CD14-positive monocyte (primary cell): ENCODE measurements around the gene IGF2BP2. TPM values are rescaled to one million over a fixed set of nuclear protein-coding genes. Genes with fewer than 3 reads are reported as not detected.
"Not testable (repeated sequence)": the region's sequence is repeated elsewhere in the genome, so short reads cannot be mapped to it uniquely, and the experiment has no call there.

Source experiments
- DNase-seq, 3 donors: peaks; one replicate each; pipeline ENCODE4 v3.0.0-alpha.2; 2011 to 2022
- H2AFZ ChIP-seq: 2 replicates; pipeline ENCODE4 v1.6.0; 2012; ENCODE audit warnings: mild to moderate bottlenecking, low read depth, low read length, inconsistent platforms; ENCODE audit not compliant: insufficient read depth, poor library complexity, severe bottlenecking
- H3K27ac ChIP-seq, 2 donors: 1 replicate in 1 of 2; 2 replicates in 1 of 2; pipeline ENCODE4 v1.5.1; 2012 to 2013; ENCODE audit warnings: low read length in 2 of 2, control low read depth in 1 of 2, inconsistent platforms in 1 of 2, low read depth in 1 of 2, mild to moderate bottlenecking in 1 of 2
- H3K27me3 ChIP-seq, 2 donors: one replicate each; pipeline versions ENCODE4 v1.6.0 to v1.6.1; 2011 to 2013; ENCODE audit warnings: low read length in 2 of 2; ENCODE audit not compliant: control insufficient read depth in 2 of 2, insufficient read depth in 2 of 2
- H3K36me3 ChIP-seq, 2 donors: replicated peaks in 1 of 2; 1 replicate in 1 of 2; 2 replicates in 1 of 2; pipeline versions ENCODE4 v1.5.1 to v1.6.1; 2012 to 2013; ENCODE audit warnings: low read length in 2 of 2, control low read depth in 1 of 2, inconsistent platforms in 1 of 2, mild to moderate bottlenecking in 1 of 2; ENCODE audit not compliant: insufficient read depth in 2 of 2, control insufficient read depth in 1 of 2
- H3K4me1 ChIP-seq, 2 donors: 1 replicate in 1 of 2; 2 replicates in 1 of 2; pipeline versions ENCODE4 v1.5.1 to v1.6.1; 2012 to 2013; ENCODE audit warnings: low read length in 2 of 2, control low read depth in 1 of 2, inconsistent platforms in 1 of 2, mild to moderate bottlenecking in 1 of 2, moderate library complexity in 1 of 2; ENCODE audit not compliant: insufficient read depth in 2 of 2, control insufficient read depth in 1 of 2
- H3K4me2 ChIP-seq: replicated peaks from 2 replicates; pipeline ENCODE3; 2012; ENCODE audit warnings: low read length, moderate library complexity, mild to moderate bottlenecking; ENCODE audit not compliant: poor library complexity, severe bottlenecking; ENCODE audit errors: extremely low read depth
- H3K4me3 ChIP-seq, 3 experiments: fragments of 200-600 bp in 1 of 3; sonication (generic) in 1 of 3; replicated peaks in 1 of 3; 1 replicate in 2 of 3; 2 replicates in 1 of 3; pipeline ENCODE4 v1.5.1; 2011 to 2013; ENCODE audit warnings: low read length in 3 of 3, mild to moderate bottlenecking in 3 of 3, control low read depth in 2 of 3, low read depth in 2 of 3, inconsistent platforms in 1 of 3, moderate library complexity in 1 of 3
- H3K79me2 ChIP-seq: 2 replicates; pipeline ENCODE4 v1.6.0; 2012; ENCODE audit warnings: mild to moderate bottlenecking, control low read depth, inconsistent platforms, low read length, moderate library complexity; ENCODE audit not compliant: insufficient read depth
- H3K9ac ChIP-seq: 2 replicates; pipeline ENCODE4 v1.6.0; 2017; ENCODE audit warnings: low read length, mild to moderate bottlenecking; ENCODE audit not compliant: insufficient read depth, poor library complexity, severe bottlenecking
- H3K9me3 ChIP-seq, 2 donors: replicated peaks in 1 of 2; 1 replicate in 1 of 2; 2 replicates in 1 of 2; pipeline versions ENCODE4 v1.5.1 to v1.6.1; 2012 to 2013; ENCODE audit warnings: low read length in 2 of 2, control low read depth in 1 of 2; ENCODE audit not compliant: control insufficient read depth in 1 of 2, insufficient read depth in 1 of 2
- H4K20me1 ChIP-seq: 2 replicates; pipeline ENCODE4 v1.6.0; 2012; ENCODE audit warnings: mild to moderate bottlenecking, low read length, control low read depth, moderate library complexity; ENCODE audit not compliant: insufficient read depth
- H3K27ac Mint-ChIP-seq, 7 donors: one replicate each; pipeline ENCODE4 v1.8.0; 2020; ENCODE audit warnings: mild to moderate bottlenecking in 7 of 7, mixed read lengths in 7 of 7, moderate library complexity in 6 of 7, inconsistent platforms in 2 of 7
- H3K27me3 Mint-ChIP-seq, 3 donors: one replicate each; pipeline ENCODE4 v1.8.0; 2021 to 2022; ENCODE audit warnings: low read depth in 3 of 3, mild to moderate bottlenecking in 3 of 3, mixed read lengths in 3 of 3, moderate library complexity in 3 of 3, inconsistent platforms in 1 of 3
- H3K36me3 Mint-ChIP-seq, 2 donors: one replicate each; pipeline ENCODE4 v1.8.0; 2020; ENCODE audit warnings: mixed read lengths in 2 of 2, inconsistent platforms in 1 of 2, mild to moderate bottlenecking in 1 of 2
- H3K4me1 Mint-ChIP-seq: one replicate; pipeline ENCODE4 v1.8.0; 2020; ENCODE audit warnings: mild to moderate bottlenecking, mixed read lengths
- H3K4me3 Mint-ChIP-seq, 2 donors: one replicate each; pipeline ENCODE4 v1.8.0; 2020; ENCODE audit warnings: mild to moderate bottlenecking in 2 of 2, mixed read lengths in 2 of 2, moderate library complexity in 1 of 2
- H3K9me3 Mint-ChIP-seq, 7 donors: one replicate each; pipeline ENCODE4 v1.8.0; 2020 to 2022; ENCODE audit warnings: mixed read lengths in 7 of 7, mild to moderate bottlenecking in 6 of 7, moderate library complexity in 6 of 7, inconsistent platforms in 2 of 7
- WGBS: methylation state at CpG from one replicate; pipeline ENCODE4 v1.1.5; 2013; ENCODE audit warnings: missing lambda C conversion rate; ENCODE audit not compliant: insufficient coverage; 5-methylcytosine and 5-hydroxymethylcytosine counted together
- intact Hi-C, 2 donors: fragments of 100-400 bp; cut with micrococcal nuclease; formaldehyde crosslinking; loops; one replicate each; pipeline versions ENCODE4 v1.15.0 to v1.15.1; 2023
- polyA plus RNA-seq, 3 donors: library from polyadenylated mRNA; depleted of rRNA in 1 of 3; unstranded in 2 of 3; stranded (reverse) in 1 of 3; fragments of 300-500 nt in 2 of 3; fragments of >200 nt in 1 of 3; fragmentation: Illumina TruSeq in 2 of 3; gene quantifications; 1 replicate in 2 of 3; 2 replicates in 1 of 3; pipeline ENCODE4 v1.2.3, GENCODE V29; 2012 to 2021
- TF ChIP-seq, protein P1 (sequence below): fragments of 200-600 bp; IDR thresholded peaks from one replicate; pipeline ENCODE4 v1.8.0; 2022; ENCODE audit warnings: antibody characterized with exemption, mild to moderate bottlenecking

IGF2BP2 gene
- polyA plus RNA-seq, 3 donors, result 0.78 to 2.8 (median 1.00) TPM

GRCh38 chr3:185842241-185842640 lies 17.4 kb upstream of the IGF2BP2 start:
- Mint-ChIP-seq H3K27me3 (peaks cover 5 to 7% (median 5%) of the 10 kb centered on the region in 3 donors), H3K9me3 (peaks cover 0 to 3% (median 0%) of the 10 kb centered on the region in 7 donors), H3K36me3 (no peaks in the 10 kb centered on the region), H3K4me3 (no peak overlapping the region), H3K27ac (no peak overlapping the region), H3K4me1 (no peaks in the 10 kb centered on the region)
- H3K4me3 ChIP-seq, result no peak overlapping the region
- H3K27ac ChIP-seq, result no peak overlapping the region
- H3K79me2 ChIP-seq, result no peaks in the 10 kb centered on the region
- no peaks in the 10 kb centered on the region for H4K20me1 ChIP-seq
- no peaks in the 10 kb centered on the region for H3K27me3 ChIP-seq
- H3K4me1 ChIP-seq, result no peaks in the 10 kb centered on the region
- DNase-seq, result no peak
- no peak overlapping the region for H2AFZ ChIP-seq
- H3K4me2 ChIP-seq, result no peak overlapping the region
- TF ChIP-seq, protein P1, sequence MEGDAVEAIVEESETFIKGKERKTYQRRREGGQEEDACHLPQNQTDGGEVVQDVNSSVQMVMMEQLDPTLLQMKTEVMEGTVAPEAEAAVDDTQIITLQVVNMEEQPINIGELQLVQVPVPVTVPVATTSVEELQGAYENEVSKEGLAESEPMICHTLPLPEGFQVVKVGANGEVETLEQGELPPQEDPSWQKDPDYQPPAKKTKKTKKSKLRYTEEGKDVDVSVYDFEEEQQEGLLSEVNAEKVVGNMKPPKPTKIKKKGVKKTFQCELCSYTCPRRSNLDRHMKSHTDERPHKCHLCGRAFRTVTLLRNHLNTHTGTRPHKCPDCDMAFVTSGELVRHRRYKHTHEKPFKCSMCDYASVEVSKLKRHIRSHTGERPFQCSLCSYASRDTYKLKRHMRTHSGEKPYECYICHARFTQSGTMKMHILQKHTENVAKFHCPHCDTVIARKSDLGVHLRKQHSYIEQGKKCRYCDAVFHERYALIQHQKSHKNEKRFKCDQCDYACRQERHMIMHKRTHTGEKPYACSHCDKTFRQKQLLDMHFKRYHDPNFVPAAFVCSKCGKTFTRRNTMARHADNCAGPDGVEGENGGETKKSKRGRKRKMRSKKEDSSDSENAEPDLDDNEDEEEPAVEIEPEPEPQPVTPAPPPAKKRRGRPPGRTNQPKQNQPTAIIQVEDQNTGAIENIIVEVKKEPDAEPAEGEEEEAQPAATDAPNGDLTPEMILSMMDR, result no peak
- no peaks in the 10 kb centered on the region for H3K36me3 ChIP-seq
- no peak overlapping the region for H3K9ac ChIP-seq
- 96% methylated on average over 3 of the region's 4 CpGs for WGBS
- intact Hi-C loops, result no loop called here
- no peaks in the 10 kb centered on the region for H3K9me3 ChIP-seq

- H4K20me1 ChIP-seq, intact Hi-C loops, H3K27me3 ChIP-seq, H3K4me1 Mint-ChIP-seq, H3K36me3 ChIP-seq, H3K9me3 ChIP-seq, DNase-seq, H3K4me2 ChIP-seq, H3K9me3 Mint-ChIP-seq, H2AFZ ChIP-seq, H3K4me1 ChIP-seq, H3K9ac ChIP-seq, H3K36me3 Mint-ChIP-seq, H3K27ac Mint-ChIP-seq, H3K79me2 ChIP-seq, H3K4me3 Mint-ChIP-seq, H3K27ac ChIP-seq, H3K4me3 ChIP-seq: not testable (repeated sequence)
- WGBS, result 100% methylated on average over 2 of the region's 4 CpGs
- H3K27me3 Mint-ChIP-seq, result peaks cover 2 to 12% (median 5%) of the 10 kb centered on the region in 3 donors
These were observed 13.7 kb upstream of the IGF2BP2 start for GRCh38 chr3:185838417-185838989.
